Smooth muscle cell (in vitro differentiated cells): ENCODE measurements around the gene PKD2L1. TPM values are rescaled to one million over a fixed set of nuclear protein-coding genes. Genes with fewer than 3 reads are reported as not detected.

Experiments
- DNase-seq: peaks from one replicate; lab custom pipeline; 2025; ENCODE audit not compliant: unreplicated experiment; lab: John Stamatoyannopoulos, UW
- H2AFZ ChIP-seq: fragments of 200-600 bp; sonication (generic); 2 replicates; pipeline ENCODE4 v1.6.0; 2016; ENCODE audit warnings: antibody characterized with exemption, low read depth, mild to moderate bottlenecking
- H3F3A ChIP-seq: fragments of 200-600 bp; sonication (generic); 2 replicates; pipeline ENCODE4 v1.6.0; 2017; ENCODE audit warnings: antibody characterized with exemption, low read depth
- H3K27ac ChIP-seq: fragments of 200-600 bp; sonication (generic); 2 replicates; pipeline ENCODE4 v1.5.1; 2016; ENCODE audit warnings: low read depth, mild to moderate bottlenecking
- H3K27me3 ChIP-seq: fragments of 200-600 bp; sonication (generic); 2 replicates; pipeline ENCODE4 v1.6.1; 2016; ENCODE audit warnings: low read depth, mild to moderate bottlenecking
- H3K36me3 ChIP-seq: fragments of 200-600 bp; sonication (generic); 2 replicates; pipeline ENCODE4 v1.5.1; 2016; ENCODE audit warnings: low read depth
- H3K4me1 ChIP-seq: fragments of 200-600 bp; sonication (generic); 2 replicates; pipeline ENCODE4 v1.5.1; 2016; ENCODE audit warnings: low read depth
- H3K4me2 ChIP-seq: fragments of 200-600 bp; sonication (generic); 2 replicates; pipeline ENCODE4 v1.6.0; 2016; ENCODE audit warnings: mild to moderate bottlenecking
- H3K4me3 ChIP-seq: fragments of 200-600 bp; sonication (generic); 2 replicates; pipeline ENCODE4 v1.5.1; 2016; ENCODE audit warnings: mild to moderate bottlenecking
- H3K79me2 ChIP-seq: fragments of 200-600 bp; sonication (generic); 2 replicates; pipeline ENCODE4 v1.6.0; 2016; ENCODE audit warnings: low read depth, mild to moderate bottlenecking
- H3K9ac ChIP-seq: fragments of 200-600 bp; sonication (generic); 2 replicates; pipeline ENCODE4 v1.6.0; 2016; ENCODE audit warnings: low read depth
- H3K9me3 ChIP-seq: fragments of 200-600 bp; sonication (generic); replicated peaks from 2 replicates; pipeline ENCODE4 v1.5.1; 2016; ENCODE audit warnings: low read depth
- H4K20me1 ChIP-seq: fragments of 200-600 bp; sonication (generic); 2 replicates; pipeline ENCODE4 v1.6.0; 2016; ENCODE audit warnings: low read depth
- CTCF ChIP-seq: fragments of 200-600 bp; sonication (generic); IDR thresholded peaks from 2 replicates; pipeline ENCODE4 v1.5.1; 2017; ENCODE audit warnings: borderline replicate concordance, mild to moderate bottlenecking, antibody characterized with exemption; ENCODE audit not compliant: insufficient read depth, poor library complexity, severe bottlenecking
- WGBS: methylation state at CpG from one replicate; pipeline ENCODE4 v1.1.7; 2016; ENCODE audit warnings: low lambda C conversion rate; 5-methylcytosine and 5-hydroxymethylcytosine counted together
- polyA plus RNA-seq: library from polyadenylated mRNA; unstranded; fragments of >200 nt; fragmentation: Nextera tagmentation; extraction: Ambion mirVana; gene quantifications from 2 replicates; pipeline ENCODE4 v1.2.1, GENCODE V29; 2016
- total RNA-seq: library from RNA; depleted of rRNA; stranded (reverse); fragments of >200 nt; gene quantifications from 2 replicates; pipeline ENCODE4 v1.2.3, GENCODE V29; 2014

The PKD2L1 gene
- total and polyA plus RNA-seq, 2 experiments from 2014 or later, result not detected

GRCh38 chr10:100346765-100347567, 16.9 kb upstream of the PKD2L1 start, which contains the start of gene SCD:
SCD (plus strand) TSS chr10:100347233; CDS start chr10:100347505, 272 bp downstream.
- H3K9me3 ChIP-seq, result no peaks in the 10 kb centered on the region
- peak within 1 kb of the TSS; percentile 66 for H3K27ac ChIP-seq
- 2% methylated on average over 55 of the region's 73 CpGs for WGBS
- H3K36me3 ChIP-seq, result no peaks in the 10 kb centered on the region
- peaks cover 47% of the 10 kb centered on the region for H4K20me1 ChIP-seq
- peak within 1 kb of the TSS; percentile 50 for H2AFZ ChIP-seq
- H3K27me3 ChIP-seq, result no peaks in the 10 kb centered on the region
- peak within 1 kb of the TSS; percentile 96 for H3K4me2 ChIP-seq
- peak within 1 kb of the TSS; percentile 78 for H3K9ac ChIP-seq
- peaks cover 45% of the 10 kb centered on the region for H3K4me1 ChIP-seq
- H3K4me3 ChIP-seq, result peak within 1 kb of the TSS; percentile 84
- H3F3A ChIP-seq, result peaks cover 15% of the 10 kb centered on the region
- H3K79me2 ChIP-seq, result peaks cover 50% of the 10 kb centered on the region
- TF ChIP-seq CTCF, result no peak
- DNase-seq, result peak; percentile 69

- no peaks in the 10 kb centered on the region for H3K36me3 ChIP-seq
- no peaks in the 10 kb centered on the region for H3K27me3 ChIP-seq
- H3K4me1 ChIP-seq, result peaks cover 44% of the 10 kb centered on the region
- H3K9ac ChIP-seq, result peak overlapping the region; percentile 42
- peak overlapping the region; percentile 25 for H2AFZ ChIP-seq
- peak; percentile 65 for DNase-seq
- peaks cover 41% of the 10 kb centered on the region for H4K20me1 ChIP-seq
- peak overlapping the region; percentile 66 for H3K27ac ChIP-seq
- H3K9me3 ChIP-seq, result no peaks in the 10 kb centered on the region
- peak overlapping the region; percentile 84 for H3K4me3 ChIP-seq
- peak overlapping the region; percentile 96 for H3K4me2 ChIP-seq
- peaks cover 9% of the 10 kb centered on the region for H3F3A ChIP-seq
- no peak for TF ChIP-seq CTCF
- WGBS, result 1% methylated on average over 23 of the region's 36 CpGs
- peaks cover 44% of the 10 kb centered on the region for H3K79me2 ChIP-seq
Measured at GRCh38 chr10:100346351-100346764, 16.3 kb upstream of the PKD2L1 start.

GRCh38 chr10:100345570-100346330, 15.7 kb upstream of the PKD2L1 start:
- H2AFZ ChIP-seq, result no peak overlapping the region
- peak overlapping the region; percentile 84 for H3K4me3 ChIP-seq
- peaks cover 38% of the 10 kb centered on the region for H3K79me2 ChIP-seq
- H3K27ac ChIP-seq, result no peak overlapping the region
- TF ChIP-seq CTCF, result no peak
- H3K4me1 ChIP-seq, result peaks cover 44% of the 10 kb centered on the region
- no peaks in the 10 kb centered on the region for H3K36me3 ChIP-seq
- H4K20me1 ChIP-seq, result peaks cover 35% of the 10 kb centered on the region
- no peaks in the 10 kb centered on the region for H3K9me3 ChIP-seq
- DNase-seq, result no peak
- H3K9ac ChIP-seq, result no peak overlapping the region
- H3F3A ChIP-seq, result peaks cover 4% of the 10 kb centered on the region
- no peaks in the 10 kb centered on the region for H3K27me3 ChIP-seq
- WGBS, result 31% methylated on average over 9 of the region's 9 CpGs
- peak overlapping the region; percentile 96 for H3K4me2 ChIP-seq
